WTC11 (cell line): ENCODE measurements around the gene RARS2. TPM values are rescaled to one million over a fixed set of nuclear protein-coding genes. Genes with fewer than 3 reads are reported as not detected.

Experiments used
- ATAC-seq: fragments of 200-7000 bp; cut with Tn5 transposase; 2 replicates; pipeline ENCODE4 v1.10.0; 2021; ENCODE audit warnings: mild to moderate bottlenecking, moderate library complexity
- CTCF ChIA-PET: fragments of 300-600 bp; sonication (Branson Sonifier 250); formaldehyde crosslinking; loops from one replicate; lab custom pipeline; 2021; ENCODE audit warnings: antibody characterized with exemption; lab: Charles Lee
- POLR2A ChIA-PET: fragments of 350-600 bp; sonication (Branson Sonifier 250); formaldehyde crosslinking; loops from one replicate; lab custom pipeline; 2021; ENCODE audit warnings: antibody characterized with exemption; lab: Charles Lee
- DNase-seq: peaks from one replicate; pipeline ENCODE4 v3.0.0; 2021; ENCODE audit warnings: low spot score
- H3K27ac Mint-ChIP-seq: 2 replicates; pipeline ENCODE4 v1.8.0; 2021; ENCODE audit warnings: mixed read lengths
- H3K27me3 Mint-ChIP-seq: 2 replicates; pipeline ENCODE4 v1.8.0; 2021; ENCODE audit warnings: low read depth, mild to moderate bottlenecking, moderate library complexity, mixed read lengths
- H3K36me3 Mint-ChIP-seq: 2 replicates; pipeline ENCODE4 v1.8.0; 2021; ENCODE audit warnings: mixed read lengths
- H3K4me1 Mint-ChIP-seq: 2 replicates; pipeline ENCODE4 v1.8.0; 2022; ENCODE audit warnings: mixed read lengths
- H3K4me3 Mint-ChIP-seq: 2 replicates; pipeline ENCODE4 v1.8.0; 2021; ENCODE audit warnings: mild to moderate bottlenecking, moderate library complexity, mixed read lengths
- H3K9me3 Mint-ChIP-seq: 2 replicates; pipeline ENCODE4 v1.8.0; 2021; ENCODE audit warnings: mixed read lengths
- ATF1 ChIP-seq: sonication (generic); formaldehyde crosslinking; IDR thresholded peaks from 2 replicates; pipeline ENCODE4 v1.8.1; 2023; ENCODE audit warnings: mild to moderate bottlenecking, moderate library complexity, missing genetic modification reagents
- ATF3 ChIP-seq: sonication (generic); formaldehyde crosslinking; conservative IDR thresholded peaks from 2 replicates; pipeline ENCODE4 v1.8.1; 2022; ENCODE audit warnings: mild to moderate bottlenecking, missing genetic modification reagents
- CREM ChIP-seq: sonication (generic); formaldehyde crosslinking; IDR thresholded peaks from 2 replicates; pipeline ENCODE4 v1.8.1; 2022; ENCODE audit warnings: mild to moderate bottlenecking, missing genetic modification reagents, moderate library complexity
- E2F5 ChIP-seq: sonication (generic); formaldehyde crosslinking; IDR thresholded peaks from 2 replicates; pipeline ENCODE4 v1.8.1; 2022; ENCODE audit warnings: mild to moderate bottlenecking, moderate library complexity, missing genetic modification reagents
- ELF4 ChIP-seq: sonication (generic); formaldehyde crosslinking; IDR thresholded peaks from 2 replicates; pipeline ENCODE4 v1.8.1; 2022; ENCODE audit warnings: low read depth, mild to moderate bottlenecking, moderate library complexity, missing genetic modification reagents
- FOXP1 ChIP-seq: sonication (generic); formaldehyde crosslinking; IDR thresholded peaks from 2 replicates; pipeline ENCODE4 v1.8.0; 2022; ENCODE audit warnings: missing genetic modification reagents, mild to moderate bottlenecking, moderate library complexity, borderline replicate concordance
- FOXP4 ChIP-seq: sonication (generic); formaldehyde crosslinking; IDR thresholded peaks from 2 replicates; pipeline ENCODE4 v1.8.0; 2022; ENCODE audit warnings: mild to moderate bottlenecking, missing genetic modification reagents
- GRHL2 ChIP-seq: fragments of 250-450 bp; sonication (Bioruptor Pico); IDR thresholded peaks from 2 replicates; pipeline ENCODE4 v1.8.0; 2022; ENCODE audit warnings: mild to moderate bottlenecking, moderate library complexity; ENCODE audit not compliant: insufficient replicate concordance, severe bottlenecking
- GTF2I ChIP-seq: fragments of 250-450 bp; sonication (Bioruptor Pico); conservative IDR thresholded peaks from 2 replicates; pipeline ENCODE4 v1.4.0; 2021; ENCODE audit warnings: mild to moderate bottlenecking
- MAX ChIP-seq: sonication (generic); formaldehyde crosslinking; IDR thresholded peaks from 2 replicates; pipeline ENCODE4 v1.8.0; 2022; ENCODE audit warnings: mild to moderate bottlenecking, missing genetic modification reagents
- NFYB ChIP-seq: sonication (generic); formaldehyde crosslinking; conservative IDR thresholded peaks from 2 replicates; pipeline ENCODE4 v1.8.0; 2022; ENCODE audit warnings: low read depth, missing genetic modification reagents
- PRDM15 ChIP-seq: sonication (generic); formaldehyde crosslinking; IDR thresholded peaks from 2 replicates; pipeline ENCODE4 v1.8.0; 2022; ENCODE audit warnings: missing genetic modification reagents
- SOX15 ChIP-seq: fragments of 250-450 bp; sonication (Bioruptor Pico); IDR thresholded peaks from 2 replicates; pipeline ENCODE4 v1.9.0; 2021; ENCODE audit warnings: mild to moderate bottlenecking
- SP1 ChIP-seq: sonication (generic); formaldehyde crosslinking; conservative IDR thresholded peaks from 2 replicates; pipeline ENCODE4 v1.8.1; 2022; ENCODE audit warnings: missing genetic modification reagents
- STAT6 ChIP-seq: sonication (generic); formaldehyde crosslinking; conservative IDR thresholded peaks from 2 replicates; pipeline ENCODE4 v1.8.1; 2023; ENCODE audit warnings: mild to moderate bottlenecking, low read depth, missing genetic modification reagents, moderate library complexity
- ZNF232 ChIP-seq: sonication (generic); formaldehyde crosslinking; IDR thresholded peaks from 2 replicates; pipeline ENCODE4 v1.8.0; 2022; ENCODE audit warnings: mild to moderate bottlenecking, missing genetic modification reagents
- total RNA-seq: library from RNA; stranded (reverse); gene quantifications from 3 replicates; pipeline ENCODE4 v1.2.3, GENCODE V29; 2021

The RARS2 gene
- total RNA-seq, 1 experiment from 2014 or later: 32.9 TPM

- TF ChIP-seq ATF3 (CRISPR knock-in tag) (no peak), E2F5 (CRISPR knock-in tag) (no peak), SP1 (CRISPR knock-in tag) (no peak), MAX (CRISPR knock-in tag) (no peak), GTF2I (CRISPR knock-in tag) (no peak), ZNF232 (CRISPR knock-in tag) (no peak)
Observed at GRCh38 chr6:87522686-87523085, 67.1 kb downstream of the RARS2 start (continued).

- DNase-seq (no peak), ATAC-seq (no peak)
- Mint-ChIP-seq H3K27ac (no peak overlapping the region), H3K4me3 (no peak overlapping the region), H3K9me3 (no peaks in the 10 kb centered on the region), H3K4me1 (no peaks in the 10 kb centered on the region), H3K27me3 (no peaks in the 10 kb centered on the region), H3K36me3 (peaks cover 51% of the 10 kb centered on the region)
- POLR2A ChIA-PET: no interaction called here
- CTCF ChIA-PET: no interaction called here
- no peak for TF ChIP-seq FOXP4 (CRISPR knock-in tag)
Observed at GRCh38 chr6:87518453-87518852, 71.3 kb downstream of the RARS2 start.

GRCh38 chr6:87514831-87515230 is 75.0 kb downstream of the RARS2 start:
- CTCF ChIA-PET: no interaction called here
- peaks cover 57% of the 10 kb centered on the region for H3K36me3 Mint-ChIP-seq
- ATAC-seq (no peak), DNase-seq (no peak)
- no peaks in the 10 kb centered on the region for H3K9me3 Mint-ChIP-seq
- no peaks in the 10 kb centered on the region for H3K4me1 Mint-ChIP-seq
- POLR2A ChIA-PET: interaction anchor here (0.7 kb wide), 1 partner anchor 376 kb away, joined by 3 read pairs; no protein-coding TSS in a partner anchor
- no peak overlapping the region for H3K27ac Mint-ChIP-seq
- no peaks in the 10 kb centered on the region for H3K27me3 Mint-ChIP-seq
- no peak overlapping the region for H3K4me3 Mint-ChIP-seq
- TF ChIP-seq SOX15 (CRISPR knock-in tag) (no peak), FOXP1 (CRISPR knock-in tag) (no peak), E2F5 (CRISPR knock-in tag) (no peak), PRDM15 (CRISPR knock-in tag) (no peak), FOXP4 (CRISPR knock-in tag) (no peak), GRHL2 (no peak), ATF3 (CRISPR knock-in tag) (no peak), ELF4 (CRISPR knock-in tag) (no peak), NFYB (CRISPR knock-in tag) (no peak), ATF1 (no peak), CREM (CRISPR knock-in tag) (no peak), STAT6 (CRISPR knock-in tag) (no peak)
